ENCODE data around the gene NMU.

- TF ChIP-seq, protein P1, sequence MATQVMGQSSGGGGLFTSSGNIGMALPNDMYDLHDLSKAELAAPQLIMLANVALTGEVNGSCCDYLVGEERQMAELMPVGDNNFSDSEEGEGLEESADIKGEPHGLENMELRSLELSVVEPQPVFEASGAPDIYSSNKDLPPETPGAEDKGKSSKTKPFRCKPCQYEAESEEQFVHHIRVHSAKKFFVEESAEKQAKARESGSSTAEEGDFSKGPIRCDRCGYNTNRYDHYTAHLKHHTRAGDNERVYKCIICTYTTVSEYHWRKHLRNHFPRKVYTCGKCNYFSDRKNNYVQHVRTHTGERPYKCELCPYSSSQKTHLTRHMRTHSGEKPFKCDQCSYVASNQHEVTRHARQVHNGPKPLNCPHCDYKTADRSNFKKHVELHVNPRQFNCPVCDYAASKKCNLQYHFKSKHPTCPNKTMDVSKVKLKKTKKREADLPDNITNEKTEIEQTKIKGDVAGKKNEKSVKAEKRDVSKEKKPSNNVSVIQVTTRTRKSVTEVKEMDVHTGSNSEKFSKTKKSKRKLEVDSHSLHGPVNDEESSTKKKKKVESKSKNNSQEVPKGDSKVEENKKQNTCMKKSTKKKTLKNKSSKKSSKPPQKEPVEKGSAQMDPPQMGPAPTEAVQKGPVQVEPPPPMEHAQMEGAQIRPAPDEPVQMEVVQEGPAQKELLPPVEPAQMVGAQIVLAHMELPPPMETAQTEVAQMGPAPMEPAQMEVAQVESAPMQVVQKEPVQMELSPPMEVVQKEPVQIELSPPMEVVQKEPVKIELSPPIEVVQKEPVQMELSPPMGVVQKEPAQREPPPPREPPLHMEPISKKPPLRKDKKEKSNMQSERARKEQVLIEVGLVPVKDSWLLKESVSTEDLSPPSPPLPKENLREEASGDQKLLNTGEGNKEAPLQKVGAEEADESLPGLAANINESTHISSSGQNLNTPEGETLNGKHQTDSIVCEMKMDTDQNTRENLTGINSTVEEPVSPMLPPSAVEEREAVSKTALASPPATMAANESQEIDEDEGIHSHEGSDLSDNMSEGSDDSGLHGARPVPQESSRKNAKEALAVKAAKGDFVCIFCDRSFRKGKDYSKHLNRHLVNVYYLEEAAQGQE (tag by site-specific recombination; IDR thresholded peaks at IDR 0.05) = no peak
- TF ChIP-seq ZNF248 (tag by site-specific recombination; IDR thresholded peaks at IDR 0.05) (no peak), TCF7L2 (IDR thresholded peaks at IDR 0.05; ENCODE audit: borderline replicate concordance, low read depth, low read length) (no peak), CTCF (tag by site-specific recombination; IDR thresholded peaks at IDR 0.05) (no peak), ZFP37 (tag by site-specific recombination; IDR thresholded peaks at IDR 0.05) (no peak), ZBTB11 (tag by site-specific recombination; conservative IDR thresholded peaks at IDR 0.05; ENCODE audit: low read depth) (no peak)
Measured at GRCh38 chr4:55637272-55637820, 1.2 kb upstream of the NMU start.
